DND-41 (cell line): ENCODE results near the gene MAP4K1.

ENCODE experiments used
- ATAC-seq: fragments of 200-7000 bp; cut with Tn5 transposase; 3 replicates; pipeline ENCODE4 v1.9.1; 2021; ENCODE audit warnings: low read depth; ENCODE audit not compliant: insufficient read depth
- DNase-seq: peaks from one replicate; pipeline ENCODE4 v3.0.0-alpha.2; 2020
- H2AFZ ChIP-seq: 2 replicates; pipeline ENCODE4 v1.6.0; 2012; ENCODE audit warnings: low read depth, low read length
- H3K27ac ChIP-seq: 2 replicates; pipeline ENCODE4 v1.5.1; 2012; ENCODE audit warnings: low read length, inconsistent platforms
- H3K27me3 ChIP-seq: fragments of 200-600 bp; sonication (generic); 2 replicates; pipeline ENCODE4 v1.6.0; 2012; ENCODE audit warnings: low read length, mild to moderate bottlenecking, inconsistent platforms; ENCODE audit not compliant: insufficient read depth, poor library complexity
- H3K36me3 ChIP-seq: 2 replicates; pipeline ENCODE4 v1.5.1; 2012; ENCODE audit warnings: low read length, inconsistent platforms; ENCODE audit not compliant: insufficient read depth
- H3K4me1 ChIP-seq: 2 replicates; pipeline ENCODE4 v1.5.1; 2012; ENCODE audit warnings: mild to moderate bottlenecking, low read length; ENCODE audit not compliant: insufficient read depth
- H3K4me2 ChIP-seq: 2 replicates; pipeline ENCODE4 v1.6.0; 2012; ENCODE audit warnings: mild to moderate bottlenecking, moderate library complexity, low read length, inconsistent platforms; ENCODE audit not compliant: insufficient read depth
- H3K4me3 ChIP-seq, 2 experiments: fragments of 200-600 bp in 1 of 2; shearing (Covaris generic) in 1 of 2; 2 replicates each; pipeline ENCODE4 v1.5.1; 2012 to 2016; ENCODE audit warnings: inconsistent platforms in 2 of 2, low read length in 2 of 2, mild to moderate bottlenecking in 2 of 2, low read depth in 1 of 2, moderate library complexity in 1 of 2
- H3K79me2 ChIP-seq: 2 replicates; pipeline ENCODE4 v1.6.0; 2012; ENCODE audit warnings: low read length, inconsistent platforms; ENCODE audit not compliant: insufficient read depth
- H3K9ac ChIP-seq: 2 replicates; pipeline ENCODE4 v1.6.0; 2012; ENCODE audit warnings: low read depth, mild to moderate bottlenecking, inconsistent platforms, low read length, moderate library complexity
- H3K9me3 ChIP-seq: 2 replicates; pipeline ENCODE4 v1.5.1; 2012; ENCODE audit warnings: low read length, moderate library complexity, mild to moderate bottlenecking, inconsistent platforms; ENCODE audit not compliant: insufficient read depth, severe bottlenecking
- H4K20me1 ChIP-seq: 2 replicates; pipeline ENCODE4 v1.6.0; 2012; ENCODE audit warnings: low read length; ENCODE audit not compliant: insufficient read depth
- CTCF ChIP-seq: IDR thresholded peaks from 2 replicates; pipeline ENCODE4 v1.5.1; 2012; ENCODE audit warnings: borderline replicate concordance, low read length, moderate library complexity, mild to moderate bottlenecking; ENCODE audit not compliant: poor library complexity, severe bottlenecking; ENCODE audit errors: extremely low read depth
- EZH2 ChIP-seq: IDR thresholded peaks from 3 replicates; pipeline ENCODE4 v1.6.1; 2012; ENCODE audit warnings: borderline replicate concordance, low read depth, mild to moderate bottlenecking, moderate library complexity, low read length, inconsistent platforms; ENCODE audit not compliant: severe bottlenecking

MAP4K1 gene

GRCh38 chr19:38563475-38563874 lies 54.3 kb downstream of the MAP4K1 start:
- Histone ChIP-seq H2AFZ (no peak overlapping the region), H3K4me1 (no peaks in the 10 kb centered on the region), H3K79me2 (no peaks in the 10 kb centered on the region), H3K9ac (no peak overlapping the region), H3K4me2 (no peak overlapping the region), H3K9me3 (no peaks in the 10 kb centered on the region), H3K27ac (no peak overlapping the region), H3K27me3 (no peaks in the 10 kb centered on the region), H4K20me1 (no peaks in the 10 kb centered on the region; the same call in 1 of the 2 replicates), H3K36me3 (no peaks in the 10 kb centered on the region), H3K4me3 (no peak overlapping the region)
- DNase-seq = no peak
- TF ChIP-seq CTCF (no peak), EZH2 (no peak)
- ATAC-seq = no peak

GRCh38 chr19:38562096-38562495 lies 55.7 kb downstream of the MAP4K1 start:
- Histone ChIP-seq H3K4me3 (no peak overlapping the region), H2AFZ (no peak overlapping the region), H3K4me1 (no peaks in the 10 kb centered on the region), H3K9me3 (no peaks in the 10 kb centered on the region), H3K36me3 (no peaks in the 10 kb centered on the region), H3K4me2 (no peak overlapping the region), H4K20me1 (no peaks in the 10 kb centered on the region), H3K27me3 (no peaks in the 10 kb centered on the region), H3K79me2 (no peaks in the 10 kb centered on the region), H3K9ac (no peak overlapping the region), H3K27ac (no peak overlapping the region)
- DNase-seq (no peak), ATAC-seq (no peak)
- TF ChIP-seq CTCF = no peak
- no peak for TF ChIP-seq EZH2

- H3K9me3 ChIP-seq = no peaks in the 10 kb centered on the region
- no peaks in the 10 kb centered on the region for H3K27me3 ChIP-seq
- no peak overlapping the region for H3K9ac ChIP-seq
- H3K4me1 ChIP-seq = no peaks in the 10 kb centered on the region
- no peaks in the 10 kb centered on the region for H3K79me2 ChIP-seq
- H3K27ac ChIP-seq = no peak overlapping the region
- TF ChIP-seq CTCF (no peak), EZH2 (no peak)
- no peak overlapping the region for H2AFZ ChIP-seq
- no peaks in the 10 kb centered on the region for H4K20me1 ChIP-seq
- DNase-seq (no peak), ATAC-seq (no peak)
- no peaks in the 10 kb centered on the region for H3K36me3 ChIP-seq
- no peak overlapping the region for H3K4me3 ChIP-seq
- no peak overlapping the region for H3K4me2 ChIP-seq
Measured at GRCh38 chr19:38561658-38562057, 56.1 kb downstream of the MAP4K1 start.

GRCh38 chr19:38561053-38561606 lies 56.6 kb downstream of the MAP4K1 start:
- Histone ChIP-seq H3K9ac (no peak overlapping the region), H2AFZ (no peak overlapping the region), H4K20me1 (no peaks in the 10 kb centered on the region), H3K9me3 (no peaks in the 10 kb centered on the region), H3K27ac (no peak overlapping the region), H3K27me3 (no peaks in the 10 kb centered on the region), H3K4me2 (no peak overlapping the region), H3K4me1 (no peaks in the 10 kb centered on the region), H3K79me2 (no peaks in the 10 kb centered on the region), H3K36me3 (no peaks in the 10 kb centered on the region), H3K4me3 (no peak overlapping the region)
- TF ChIP-seq EZH2 (no peak), CTCF (no peak)
- ATAC-seq (no peak), DNase-seq (no peak)
